IPS-11a (cell line): Measurements from ENCODE around the gene GALNT9.

Experiments used
- H3K4me3 ChIP-seq: one replicate; pipeline ENCODE4 v1.5.1; 2013; ENCODE audit warnings: low read depth, low read length, control low read depth

The GALNT9 gene

DNA sequence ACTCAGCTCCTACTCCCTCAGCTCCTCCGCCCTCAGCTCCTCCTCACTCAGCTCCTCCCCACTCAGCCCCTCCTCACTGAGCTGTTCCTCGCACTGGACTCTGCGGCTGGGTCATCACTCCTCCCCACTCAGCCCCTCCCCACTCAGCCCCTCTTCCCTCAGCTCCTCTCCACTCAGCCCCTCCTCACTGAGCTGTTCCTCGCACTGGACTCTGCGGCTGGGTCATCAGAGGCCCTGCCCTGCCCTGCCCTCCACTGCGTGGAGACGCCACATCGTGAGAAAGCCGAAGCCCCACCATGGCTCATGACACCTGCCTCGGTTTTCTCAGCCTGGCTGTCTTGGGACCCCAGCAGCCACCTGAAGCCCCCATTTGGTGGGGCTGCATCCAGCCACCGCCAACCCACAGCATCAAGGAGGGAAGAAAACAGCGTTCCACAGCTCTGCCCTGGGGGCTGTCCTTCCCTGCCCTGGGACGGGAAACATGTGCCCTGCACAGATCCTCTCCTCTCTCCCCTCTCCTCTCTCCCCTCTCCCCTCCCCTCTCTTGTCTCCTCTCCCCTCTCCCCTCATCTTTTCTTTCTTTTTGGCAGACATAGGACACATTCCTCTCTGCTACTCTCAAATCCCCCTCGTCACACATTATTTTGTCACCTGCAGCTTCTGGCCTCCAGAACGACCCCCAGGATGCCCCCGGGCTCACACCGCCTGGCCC lies 167.4 kb downstream of the GALNT9 start:
- H3K4me3 ChIP-seq: no peak overlapping the region

DNA sequence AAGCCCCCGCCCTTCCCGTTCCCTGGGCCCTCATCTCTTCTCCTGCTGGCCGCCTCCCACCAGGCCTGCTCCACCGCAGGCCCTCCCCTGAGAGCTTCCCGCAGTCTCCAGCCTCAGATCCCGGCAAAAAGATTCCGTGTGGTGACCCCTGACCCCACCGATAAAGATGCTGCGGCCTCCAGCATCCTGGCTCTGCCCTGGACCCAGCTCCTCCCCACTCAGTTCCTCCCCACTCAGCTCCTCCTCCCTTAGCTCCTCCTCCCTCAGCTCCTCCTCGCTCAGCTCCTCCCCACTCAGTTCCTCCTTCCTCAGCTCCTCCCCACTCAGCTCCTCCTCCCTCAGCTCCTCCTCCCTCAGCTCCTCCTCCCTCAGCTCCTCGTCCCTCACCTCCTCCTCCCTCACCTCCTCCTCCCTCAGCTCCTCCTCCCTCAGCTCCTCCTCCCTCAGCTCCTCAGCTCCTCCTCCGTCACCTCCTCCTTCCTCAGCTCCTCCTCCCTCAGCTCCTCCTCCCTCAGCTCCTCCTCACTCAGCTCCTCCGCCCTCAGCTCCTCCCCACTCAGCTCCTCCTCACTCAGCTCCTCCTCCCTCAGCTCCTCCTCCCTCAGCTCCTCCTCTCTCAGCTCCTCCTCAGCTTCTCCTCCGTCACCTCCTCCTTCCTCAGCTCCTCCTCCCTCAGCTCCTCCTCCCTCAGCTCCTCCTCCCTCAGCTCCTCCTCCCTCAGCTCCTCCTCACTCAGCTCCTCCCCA lies 168.2 kb downstream of the GALNT9 start:
- H3K4me3 ChIP-seq: no peak overlapping the region

GRCh38 chr12:132160601-132161035 lies 168.8 kb downstream of the GALNT9 start:
- H3K4me3 ChIP-seq: no peak overlapping the region

DNA sequence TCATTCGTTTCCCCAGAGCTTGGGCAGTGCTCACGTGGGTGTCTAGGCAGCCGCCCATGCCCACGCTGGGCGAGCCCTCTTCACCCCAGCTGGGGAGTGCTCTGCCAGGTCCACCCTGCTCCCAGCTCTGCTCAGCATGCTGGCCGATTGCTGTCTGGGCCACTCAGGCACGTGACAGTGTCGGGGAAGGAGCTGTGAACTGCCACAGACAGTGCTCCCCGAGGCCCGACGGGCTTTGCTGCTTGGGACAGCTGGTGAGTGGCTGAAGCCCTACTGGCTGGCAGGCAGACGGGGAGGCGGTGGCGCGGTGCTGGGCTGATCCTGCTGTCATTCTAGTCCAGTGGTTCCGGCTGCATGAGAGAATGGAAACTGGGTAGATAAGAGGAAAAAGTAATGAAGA lies 169.4 kb downstream of the GALNT9 start:
- H3K4me3 ChIP-seq: no peak overlapping the region

GRCh38 chr12:132159555-132160003 lies 169.8 kb downstream of the GALNT9 start:
- no peak overlapping the region for H3K4me3 ChIP-seq

DNA sequence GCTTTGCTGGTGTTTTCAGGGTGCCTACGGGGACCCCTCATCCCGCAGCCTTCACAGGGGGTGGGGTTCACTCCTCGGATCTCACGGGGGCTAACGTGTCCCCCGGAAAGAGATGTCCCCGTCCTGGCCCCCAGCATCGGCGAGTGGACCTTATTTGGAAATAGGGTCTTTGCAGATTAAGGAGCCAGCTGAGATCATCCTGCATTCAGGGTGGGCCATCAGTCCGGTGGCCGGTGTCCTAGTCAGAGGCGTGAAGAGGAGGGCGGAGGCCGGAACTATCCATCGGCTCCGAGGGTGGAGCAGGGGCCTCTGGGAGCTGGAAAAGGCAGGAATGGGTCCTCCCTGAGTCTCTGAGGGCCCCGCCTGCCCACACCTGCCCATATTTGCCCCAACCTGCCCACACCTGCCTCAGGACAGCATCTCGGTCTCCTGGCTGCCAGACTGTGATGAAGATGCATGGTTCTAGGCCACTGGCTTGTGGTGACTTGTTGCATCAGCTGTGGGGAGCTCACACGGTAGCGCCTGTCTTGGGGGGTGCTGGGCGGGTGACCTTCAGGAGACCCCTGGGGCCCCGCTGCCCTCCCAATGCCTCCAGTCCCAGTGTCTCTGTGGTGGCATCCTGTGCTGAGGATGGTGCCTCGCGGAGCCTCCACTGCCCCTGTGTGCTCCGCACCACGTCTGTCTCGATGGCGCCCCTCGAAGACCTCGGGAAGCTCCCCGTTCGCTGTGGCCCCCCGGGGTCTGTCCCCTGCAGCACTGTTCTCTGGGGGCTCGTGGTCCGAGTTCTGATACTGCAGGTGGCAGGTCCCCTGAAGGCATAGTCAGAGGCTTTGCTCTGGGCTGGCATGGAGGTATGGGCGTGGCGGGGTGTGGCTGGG lies 170.5 kb downstream of the GALNT9 start:
- H3K4me3 ChIP-seq: no peak overlapping the region

- H3K4me3 ChIP-seq: no peak overlapping the region
Observed at GRCh38 chr12:132157733-132158409, 171.5 kb downstream of the GALNT9 start.

DNA sequence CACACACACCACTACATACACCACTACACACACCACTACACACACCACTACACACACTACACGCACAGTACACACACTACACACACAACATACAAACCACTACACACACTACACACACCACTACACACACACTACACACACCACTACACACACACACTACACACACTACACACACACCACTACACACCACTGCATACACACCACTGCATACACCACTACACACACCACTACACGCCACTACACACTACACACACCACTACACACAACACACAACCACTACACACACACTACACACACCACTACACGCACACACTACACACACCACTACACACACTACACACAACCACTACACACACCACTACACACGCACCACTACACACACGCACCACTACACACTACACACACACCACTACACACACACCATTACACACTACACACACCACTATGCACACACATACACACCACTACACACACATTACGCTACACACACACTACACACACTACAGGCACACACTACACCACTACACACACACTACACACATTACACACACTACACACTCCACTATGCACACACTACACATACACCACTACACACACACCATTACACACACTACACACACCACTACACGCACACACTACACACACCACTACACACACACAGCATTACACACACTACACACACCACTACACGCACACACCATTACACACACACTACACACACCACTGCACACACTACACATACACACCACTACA lies 172.6 kb downstream of the GALNT9 start:
- H3K4me3 ChIP-seq: no peak overlapping the region

DNA sequence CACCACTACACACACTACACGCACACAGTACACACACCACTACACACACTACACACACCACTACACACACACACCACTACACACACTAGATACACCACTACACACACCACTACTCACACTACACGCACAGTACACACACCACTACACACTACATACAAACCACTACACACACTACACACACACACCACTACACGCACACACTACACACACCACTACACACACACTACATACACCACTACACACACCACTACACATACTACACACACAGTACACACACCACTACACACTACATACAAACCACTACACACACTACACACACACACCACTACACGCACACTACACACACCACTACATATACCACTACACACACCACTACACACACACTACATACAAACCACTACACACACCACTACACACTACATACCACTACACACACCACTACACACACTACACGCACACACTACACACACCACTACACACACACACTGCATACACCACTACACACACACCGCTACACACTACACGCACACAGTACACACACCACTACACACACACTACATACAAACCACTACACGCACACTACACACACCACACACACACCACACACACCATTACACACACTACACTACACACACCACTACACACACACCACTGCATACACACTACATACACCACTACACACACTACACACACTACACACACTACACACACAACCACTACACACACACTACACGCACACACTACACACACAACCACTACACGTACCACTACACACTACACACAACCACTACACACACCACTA lies 173.4 kb downstream of the GALNT9 start:
- H3K4me3 ChIP-seq: no peak overlapping the region

DNA sequence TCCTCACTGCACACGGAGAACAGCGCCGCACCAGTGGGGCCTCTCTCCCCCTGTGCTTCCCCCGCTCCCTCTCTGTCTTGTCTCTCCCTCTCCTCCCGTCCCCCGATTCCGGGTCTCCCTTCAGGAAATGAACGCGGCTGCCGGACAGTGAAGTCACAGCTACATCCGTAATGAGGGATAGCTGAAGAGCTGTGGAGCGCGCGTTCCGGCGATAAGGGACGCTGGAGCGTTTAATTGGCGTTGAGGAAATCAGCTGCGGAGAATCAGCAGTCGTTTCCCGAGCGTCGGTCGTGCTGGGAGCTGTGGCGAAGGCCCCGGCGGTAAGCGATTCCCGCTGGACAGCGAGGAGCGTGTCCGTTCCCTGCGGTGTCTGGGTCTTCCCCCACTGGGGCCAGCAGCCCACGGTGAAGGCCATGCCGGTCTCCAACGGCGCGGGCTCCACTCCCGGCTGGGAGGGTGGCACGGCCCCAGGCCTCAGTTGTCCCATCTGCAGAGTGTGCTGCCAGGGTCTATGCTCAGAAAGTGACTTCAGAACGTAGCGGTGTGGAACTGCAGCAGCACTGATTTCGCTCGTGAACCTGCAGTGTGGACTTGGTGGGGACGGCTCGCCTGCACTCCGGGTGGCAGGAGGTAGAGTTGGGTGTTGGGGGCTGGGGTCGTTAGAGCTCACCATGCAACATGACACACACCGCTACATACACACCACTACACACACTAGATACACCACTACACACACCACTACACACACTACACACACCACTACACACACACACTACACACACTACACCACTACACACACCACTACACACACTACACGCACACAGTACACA lies 174.2 kb downstream of the GALNT9 start:
- H3K4me3 ChIP-seq: no peak overlapping the region

DNA sequence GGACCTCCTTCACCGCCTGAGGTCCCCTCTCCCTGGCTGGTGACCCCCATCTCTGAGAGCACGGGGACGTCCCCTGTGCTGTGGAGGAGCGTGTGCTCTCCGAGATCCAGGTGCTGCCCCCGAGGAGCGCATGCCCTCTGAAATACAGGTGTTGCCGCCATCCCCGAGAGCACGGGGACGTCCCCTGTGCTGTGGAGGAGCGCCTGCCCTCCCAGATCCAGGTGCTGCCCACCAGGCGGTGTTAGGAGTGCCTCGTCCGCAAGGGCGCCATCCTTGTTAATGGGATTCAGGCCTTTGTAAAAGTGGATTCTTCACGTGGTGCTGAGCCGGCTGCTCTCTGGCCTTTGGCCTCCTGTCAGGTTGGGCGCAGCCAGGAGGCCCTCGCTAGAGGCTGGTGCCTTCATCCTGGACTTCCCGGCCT lies 175.0 kb downstream of the GALNT9 start:
- no peak overlapping the region for H3K4me3 ChIP-seq

- no peak overlapping the region for H3K4me3 ChIP-seq
Observed at GRCh38 chr12:132153501-132154340, 175.7 kb downstream of the GALNT9 start.

GRCh38 chr12:132152953-132153352 lies 176.4 kb downstream of the GALNT9 start:
- no peak overlapping the region for H3K4me3 ChIP-seq

- no peak overlapping the region for H3K4me3 ChIP-seq
Observed at GRCh38 chr12:132152411-132152821, 177.0 kb downstream of the GALNT9 start.

DNA sequence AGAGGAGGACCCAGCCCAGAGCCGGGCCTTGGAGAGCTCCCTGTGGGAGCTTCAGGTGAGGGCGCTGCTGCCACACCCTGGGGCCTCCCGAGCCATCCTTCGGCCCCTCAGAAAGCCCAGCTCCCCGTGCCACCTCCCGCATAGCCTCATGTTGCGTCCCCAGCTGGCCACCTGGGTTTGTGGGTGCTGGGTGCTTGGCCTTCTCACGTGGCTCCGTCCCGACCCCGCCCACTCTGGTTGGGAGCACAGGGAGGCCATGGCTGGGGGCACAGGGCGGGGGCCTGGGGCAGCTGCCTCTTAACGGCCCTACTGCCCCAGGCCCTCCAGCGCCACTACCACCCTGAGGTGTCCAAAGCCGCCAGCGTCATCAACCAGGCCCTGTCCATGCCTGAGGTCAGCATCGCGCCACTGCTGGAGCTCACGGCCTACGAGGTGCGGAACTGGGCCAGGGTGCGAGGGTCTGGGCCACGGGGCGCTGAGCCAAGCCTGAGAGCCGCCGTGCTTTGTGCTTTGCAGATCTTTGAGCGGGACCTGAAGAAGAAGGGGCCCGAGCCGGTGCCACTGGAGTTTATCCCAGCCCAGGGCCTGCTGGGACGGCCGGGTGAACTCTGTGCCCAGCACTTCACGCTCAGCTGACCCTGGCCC lies 177.5 kb downstream of the GALNT9 start:
- no peak overlapping the region for H3K4me3 ChIP-seq

GRCh38 chr12:132151145-132151765 lies 178.1 kb downstream of the GALNT9 start:
- H3K4me3 ChIP-seq: no peak overlapping the region

GRCh38 chr12:132150780-132151144 lies 178.6 kb downstream of the GALNT9 start:
- no peak overlapping the region for H3K4me3 ChIP-seq
